H9 (cell line): Measurements from ENCODE around the gene HCRTR1. TPM values are rescaled to one million over a fixed set of nuclear protein-coding genes. Genes with fewer than 3 reads are reported as not detected.

Source experiments
- DNase-seq: peaks from one replicate; pipeline ENCODE4 v3.0.0-alpha.2; 2017
- H2AFZ ChIP-seq: one replicate; pipeline ENCODE4 v1.6.1; 2013; ENCODE audit warnings: mild to moderate bottlenecking, low read length, control low read depth, moderate library complexity
- H2AK5ac ChIP-seq: 2 replicates; pipeline ENCODE4 v1.6.1; 2013; ENCODE audit warnings: low read length, control low read depth, mixed read lengths; ENCODE audit not compliant: insufficient read length
- H2BK120ac ChIP-seq: one replicate; pipeline ENCODE4 v1.6.1; 2013; ENCODE audit warnings: low read depth, mild to moderate bottlenecking, low read length, control low read depth, inconsistent platforms; ENCODE audit not compliant: poor library complexity, severe bottlenecking
- H2BK12ac ChIP-seq: 2 replicates; pipeline ENCODE4 v1.6.1; 2013; ENCODE audit warnings: low read length, control low read depth, mixed read lengths, low read depth; ENCODE audit not compliant: insufficient read length
- H2BK15ac ChIP-seq: 2 replicates; pipeline ENCODE4 v1.6.1; 2013; ENCODE audit warnings: low read depth, low read length, control low read depth
- H2BK20ac ChIP-seq: one replicate; pipeline ENCODE4 v1.6.1; 2013; ENCODE audit warnings: low read depth, mild to moderate bottlenecking, low read length, control low read depth, inconsistent platforms; ENCODE audit not compliant: poor library complexity, severe bottlenecking
- H2BK5ac ChIP-seq: 2 replicates; pipeline ENCODE4 v1.6.1; 2013; ENCODE audit warnings: low read length, control low read depth, mixed read lengths; ENCODE audit not compliant: insufficient read length
- H3K14ac ChIP-seq: 2 replicates; pipeline ENCODE4 v1.6.1; 2013; ENCODE audit warnings: low read length, control low read depth; ENCODE audit not compliant: insufficient read depth
- H3K18ac ChIP-seq: 2 replicates; pipeline ENCODE4 v1.6.1; 2013; ENCODE audit warnings: low read depth, mild to moderate bottlenecking, mixed read lengths, low read length, control low read depth; ENCODE audit not compliant: insufficient read length
- H3K23ac ChIP-seq: 2 replicates; pipeline ENCODE4 v1.6.1; 2013; ENCODE audit warnings: low read length, control low read depth, mixed read lengths, low read depth; ENCODE audit not compliant: insufficient read length
- H3K23me2 ChIP-seq: 2 replicates; pipeline ENCODE4 v1.6.1; 2013; ENCODE audit warnings: low read depth, mild to moderate bottlenecking, mixed read lengths, low read length, control low read depth; ENCODE audit not compliant: insufficient read length, poor library complexity, severe bottlenecking
- H3K27ac ChIP-seq: 2 replicates; pipeline ENCODE4 v1.5.1; 2013; ENCODE audit warnings: low read length, control low read depth, mixed read lengths, low read depth; ENCODE audit not compliant: insufficient read length
- H3K27me3 ChIP-seq: 2 replicates; pipeline ENCODE4 v1.6.1; 2013; ENCODE audit warnings: low read length, control low read depth, inconsistent platforms; ENCODE audit not compliant: insufficient read depth
- H3K4ac ChIP-seq: 2 replicates; pipeline ENCODE4 v1.6.1; 2013; ENCODE audit warnings: low read depth, mild to moderate bottlenecking, control low read depth, inconsistent platforms, low read length, moderate library complexity
- H3K4me1 ChIP-seq: 2 replicates; pipeline ENCODE4 v1.6.1; 2013; ENCODE audit warnings: low read length, control low read depth, inconsistent platforms; ENCODE audit not compliant: insufficient read depth
- H3K4me2 ChIP-seq: 2 replicates; pipeline ENCODE4 v1.6.1; 2013; ENCODE audit warnings: low read length, control low read depth, mixed read lengths; ENCODE audit not compliant: insufficient read length, insufficient read depth
- H3K56ac ChIP-seq: 2 replicates; pipeline ENCODE4 v1.6.1; 2013; ENCODE audit warnings: low read depth, mild to moderate bottlenecking, mixed read lengths, low read length, control low read depth; ENCODE audit not compliant: insufficient read length
- H3K79me1 ChIP-seq: 2 replicates; pipeline ENCODE4 v1.6.1; 2013; ENCODE audit warnings: low read depth, mild to moderate bottlenecking, moderate library complexity, low read length, control low read depth, inconsistent platforms; ENCODE audit not compliant: insufficient read depth, poor library complexity, severe bottlenecking
- H3K79me2 ChIP-seq: 2 replicates; pipeline ENCODE4 v1.6.1; 2013; ENCODE audit warnings: low read length, control low read depth, inconsistent platforms; ENCODE audit not compliant: insufficient read depth
- H3K9ac ChIP-seq: 2 replicates; pipeline ENCODE4 v1.6.1; 2013; ENCODE audit warnings: low read length, control low read depth, mixed read lengths; ENCODE audit not compliant: insufficient read length; ENCODE audit errors: extremely low read depth
- H3K9me3 ChIP-seq: one replicate; pipeline ENCODE4 v1.6.1; 2013; ENCODE audit warnings: low read depth, low read length, inconsistent platforms; ENCODE audit not compliant: control insufficient read depth
- H3T11ph ChIP-seq: one replicate; pipeline ENCODE4 v1.6.1; 2013; ENCODE audit warnings: mild to moderate bottlenecking, low read length, control low read depth, inconsistent platforms
- H4K20me1 ChIP-seq: one replicate; pipeline ENCODE4 v1.6.1; 2013; ENCODE audit not compliant: control insufficient read depth, insufficient read length, insufficient read depth
- H4K5ac ChIP-seq: 2 replicates; pipeline ENCODE4 v1.6.1; 2013; ENCODE audit warnings: low read depth, mild to moderate bottlenecking, mixed read lengths, low read length, control low read depth; ENCODE audit not compliant: insufficient read length
- H4K8ac ChIP-seq: replicated peaks from 2 replicates; pipeline ENCODE4 v1.6.1; 2013; ENCODE audit warnings: low read length, control low read depth, mixed read lengths, low read depth; ENCODE audit not compliant: insufficient read length
- H4K91ac ChIP-seq: 2 replicates; pipeline ENCODE4 v1.6.1; 2013; ENCODE audit warnings: low read depth, mild to moderate bottlenecking, moderate library complexity, mixed read lengths, low read length, control low read depth; ENCODE audit not compliant: insufficient read length
- H3K27ac Mint-ChIP-seq, 3 experiments: 2 replicates in 2 of 3; 3 replicates in 1 of 3; pipeline ENCODE4 v1.8.0; 2020 to 2021; ENCODE audit warnings: mixed read lengths in 3 of 3, mild to moderate bottlenecking in 1 of 3, moderate library complexity in 1 of 3
- H3K27me3 Mint-ChIP-seq: 2 replicates; pipeline ENCODE4 v1.8.0; 2021; ENCODE audit warnings: low read depth, mild to moderate bottlenecking, moderate library complexity, mixed read lengths
- H3K36me3 Mint-ChIP-seq, 3 experiments: 2 replicates in 2 of 3; 3 replicates in 1 of 3; pipeline ENCODE4 v1.8.0; 2020 to 2021; ENCODE audit warnings: low read depth in 3 of 3, mixed read lengths in 3 of 3; ENCODE audit not compliant: insufficient read depth in 1 of 3
- H3K4me1 Mint-ChIP-seq, 2 experiments: 2 replicates each; pipeline ENCODE4 v1.8.0; 2020; ENCODE audit warnings: mixed read lengths in 2 of 2
- H3K4me3 Mint-ChIP-seq, 2 experiments: 2 replicates in 1 of 2; 3 replicates in 1 of 2; pipeline ENCODE4 v1.8.0; 2020 to 2021; ENCODE audit warnings: mild to moderate bottlenecking in 2 of 2, mixed read lengths in 2 of 2, moderate library complexity in 1 of 2
- H3K9me3 Mint-ChIP-seq, 2 experiments: 2 replicates in 1 of 2; 3 replicates in 1 of 2; pipeline ENCODE4 v1.8.0; 2020; ENCODE audit warnings: mild to moderate bottlenecking in 2 of 2, mixed read lengths in 2 of 2, moderate library complexity in 1 of 2
- CTCF ChIP-seq: fragments of 200-600 bp; sonication (generic); conservative IDR thresholded peaks from 3 replicates; pipeline ENCODE4 v1.8.0; 2021; ENCODE audit warnings: antibody characterized with exemption, mild to moderate bottlenecking
- WGBS: extraction: QIAGEN DNeasy Blood & Tissue Kit; methylation state at CpG from one replicate; pipeline ENCODE4 v1.1.7; 2013; ENCODE audit warnings: missing lambda C conversion rate, low lambda C conversion rate, mixed read lengths; ENCODE audit not compliant: insufficient read length; ENCODE audit errors: extremely low coverage; 5-methylcytosine and 5-hydroxymethylcytosine counted together
- total RNA-seq: library from RNA; stranded (reverse); gene quantifications from 2 replicates; pipeline ENCODE4 v1.2.1, GENCODE V29; 2021

The HCRTR1 gene
- total RNA-seq, 1 experiment from 2014 or later, result not detected

DNA sequence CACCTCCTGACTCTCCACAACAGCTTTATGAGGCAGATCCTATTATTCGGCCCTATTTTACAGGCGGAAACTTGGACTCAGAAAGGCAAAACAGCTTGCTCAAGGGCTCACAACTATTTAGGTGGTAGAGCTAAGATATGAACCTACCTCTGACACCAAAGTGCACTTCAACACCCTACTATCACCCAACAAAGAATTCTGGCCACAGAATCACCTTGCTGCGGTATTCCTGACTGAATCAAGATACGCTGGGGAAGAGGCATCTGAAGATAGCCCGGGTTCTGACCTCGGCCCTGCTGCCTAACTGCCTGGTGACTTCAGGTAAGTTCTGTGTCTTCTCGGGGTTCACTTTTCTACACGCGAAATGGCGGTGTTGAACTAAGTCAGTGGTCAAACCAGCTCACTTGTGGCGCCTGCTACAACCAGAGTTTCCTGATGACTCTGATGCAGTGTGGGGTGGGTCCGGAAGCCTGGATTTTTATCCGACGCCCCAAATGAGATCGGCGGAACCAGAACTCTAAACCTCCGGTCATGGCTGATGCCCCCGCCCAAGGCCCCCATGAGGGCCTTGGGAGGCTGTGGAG, 26.6 kb downstream of the HCRTR1 start:
- no peak overlapping the region for H2BK15ac ChIP-seq
- H4K20me1 ChIP-seq, result no peaks in the 10 kb centered on the region
- H2BK5ac ChIP-seq, result peak overlapping the region; percentile 94
- H3K9me3 Mint-ChIP-seq, result no peaks in the 10 kb centered on the region
- no peak overlapping the region; the same call in 1 of the 2 replicates for H3K4ac ChIP-seq
- no peaks in the 10 kb centered on the region for H3K79me1 ChIP-seq
- H3K4me2 ChIP-seq, result peak overlapping the region; percentile 97
- H2BK12ac ChIP-seq, result peak overlapping the region; percentile 22
- H3K27ac ChIP-seq, result peak overlapping the region; percentile 89
- peak overlapping the region; percentile 100 for H3K18ac ChIP-seq
- H3K4me1 ChIP-seq, result peaks cover 4% of the 10 kb centered on the region; the same call in 1 of the 2 replicates
- peak overlapping the region; percentile 100 for H3K14ac ChIP-seq
- no peak overlapping the region for H2AFZ ChIP-seq
- no peak overlapping the region for H2BK20ac ChIP-seq
- H3K36me3 Mint-ChIP-seq, result no peaks in the 10 kb centered on the region
- peak overlapping the region; percentile 23 for H4K5ac ChIP-seq
- no peaks in the 10 kb centered on the region for H3K9me3 ChIP-seq
- H4K8ac ChIP-seq, result no peak overlapping the region
- H3K27me3 Mint-ChIP-seq, result peaks cover 2% of the 10 kb centered on the region; the same call in 1 of the 2 replicates
- H3K4me3 Mint-ChIP-seq, result peak overlapping the region; percentile 94 to 95
- peak overlapping the region; percentile 100 for H3K27ac Mint-ChIP-seq
- peak overlapping the region; percentile 9 for H3K56ac ChIP-seq
- no CpG with 5 or more reads among the region's 18 CpGs for WGBS
- no peak for DNase-seq
- no peaks in the 10 kb centered on the region for H3K27me3 ChIP-seq
- peak overlapping the region; percentile 35 for H4K91ac ChIP-seq
- H3K9ac ChIP-seq, result peak overlapping the region; percentile 95
- peak overlapping the region; percentile 53 for H2BK120ac ChIP-seq
- H3K79me2 ChIP-seq, result peaks cover 9% of the 10 kb centered on the region; the same call in 1 of the 2 replicates
- no peak overlapping the region for H3T11ph ChIP-seq
- no peak overlapping the region for H2AK5ac ChIP-seq
- peaks cover 14 to 20% of the 10 kb centered on the region in 2 experiments for H3K4me1 Mint-ChIP-seq
- no peak for TF ChIP-seq CTCF
- no peak overlapping the region for H3K23ac ChIP-seq
- peaks cover 6% of the 10 kb centered on the region for H3K23me2 ChIP-seq
